Adrenal gland (tissue), 12 donors: ENCODE measurements around the gene UBE2K. TPM values are rescaled to one million over a fixed set of nuclear protein-coding genes. Genes with fewer than 3 reads are reported as not detected.
"Not testable (repeated sequence)": the region's sequence is repeated elsewhere in the genome, so short reads cannot be mapped to it uniquely, and the experiment has no call there.

ENCODE experiments used
- DNase-seq, 7 donors: peaks; one replicate each; pipeline ENCODE4 v3.0.0-alpha.2; 2019 to 2020
- H3K27ac ChIP-seq, 5 donors: fragments of 200-600 bp; sonication (generic) in 4 of 5; 1 replicate in 3 of 5; 2 replicates in 2 of 5; pipeline versions ENCODE4 v1.5.1 to v1.8.0; 2016 to 2020; ENCODE audit warnings: mild to moderate bottlenecking in 1 of 5
- H3K27me3 ChIP-seq: fragments of 200-600 bp; 2 replicates; pipeline ENCODE4 v1.8.0; 2021
- H3K36me3 ChIP-seq, 2 donors: fragments of 200-600 bp; replicated peaks in 1 of 2; 1 replicate in 1 of 2; 2 replicates in 1 of 2; pipeline versions ENCODE4 v1.5.1 to v1.8.0; 2018 to 2022
- H3K4me1 ChIP-seq, 2 donors: fragments of 200-600 bp; replicated peaks in 1 of 2; 1 replicate in 1 of 2; 2 replicates in 1 of 2; pipeline versions ENCODE4 v1.5.1 to v1.8.0; 2018 to 2021
- H3K4me3 ChIP-seq, 4 donors: fragments of 200-600 bp; sonication (generic) in 3 of 4; one replicate each; pipeline ENCODE4 v1.5.1; 2016 to 2018
- H3K9me3 ChIP-seq, 3 donors: fragments of 200-600 bp; sonication (generic) in 1 of 3; replicated peaks in 1 of 3; 1 replicate in 2 of 3; 2 replicates in 1 of 3; pipeline versions ENCODE4 v1.5.1 to v1.8.0; 2016 to 2021
- CTCF ChIP-seq, 6 experiments: fragments of 450-650 bp in 4 of 6; fragments of 200-600 bp in 2 of 6; sonication (generic) in 1 of 6; IDR thresholded peaks; 1 replicate in 5 of 6; 2 replicates in 1 of 6; pipeline versions ENCODE4 v1.5.1 to v1.8.0; 2016 to 2021; ENCODE audit warnings: antibody characterized with exemption in 6 of 6, mild to moderate bottlenecking in 2 of 6, moderate library complexity in 1 of 6
- POLR2A ChIP-seq, 2 donors: fragments of 450-650 bp; IDR thresholded peaks; one replicate each; pipeline ENCODE4 v1.6.1; 2017; ENCODE audit warnings: antibody characterized with exemption in 2 of 2, mild to moderate bottlenecking in 2 of 2, moderate library complexity in 1 of 2
- whole genome bisulfite sequencing, 4 donors: extraction: QIAGEN DNeasy Blood & Tissue Kit in 2 of 4; methylation state at CpG; one replicate each; pipeline versions ENCODE4 v1.1.5 to v1.1.7; 2013 to 2017; 5-methylcytosine and 5-hydroxymethylcytosine counted together
- intact Hi-C, 2 donors: fragments of 100-400 bp; cut with DNase I; formaldehyde crosslinking; loops; one replicate each; pipeline versions ENCODE4 v1.14.1 to v1.15.0; 2022 to 2023
- polyA plus RNA-seq, 3 donors: library from polyadenylated mRNA; stranded (reverse); fragments of 200-250 nt in 2 of 3; fragments of 350-450 nt in 1 of 3; fragmentation: Illumina TruSeq in 1 of 3; extraction: RNeasy Lipid Tissue Mini Kit (QIAGEN cat#74804) in 1 of 3; gene quantifications; one replicate each; pipeline ENCODE4 v1.2.3, GENCODE V29; 2013 to 2014
- total RNA-seq, 9 donors: library from RNA; depleted of rRNA in 4 of 9; stranded (reverse); fragments of >200 nt in 4 of 9; fragments of 120-200 nt in 1 of 9; fragmentation: NEBNext Ultra II Directional in 1 of 9; extraction: Animal tissue kit (Norgen Biotek cat#: 25700) in 1 of 9; gene quantifications; one replicate each; pipeline versions ENCODE4 v1.1.0 to v1.2.4, GENCODE V29; 2013 to 2023
- donor health status: healthy with polysubstance abuse.
- donor health status: Bipolar disorder and iron deficiency.
- donor health status: DM: yes; HTN: yes; CAD: no.
- donor health status: DM: no; HTN: no; CAD: no.
- donor health status: DM: no; HTN: no; CAD: no.
- donor health status: DM: yes; HTN: yes; CAD: no.

Gene UBE2K
- total and polyA plus RNA-seq, 12 donors: 17.9 to 146 (median 38.9) TPM

DNA sequence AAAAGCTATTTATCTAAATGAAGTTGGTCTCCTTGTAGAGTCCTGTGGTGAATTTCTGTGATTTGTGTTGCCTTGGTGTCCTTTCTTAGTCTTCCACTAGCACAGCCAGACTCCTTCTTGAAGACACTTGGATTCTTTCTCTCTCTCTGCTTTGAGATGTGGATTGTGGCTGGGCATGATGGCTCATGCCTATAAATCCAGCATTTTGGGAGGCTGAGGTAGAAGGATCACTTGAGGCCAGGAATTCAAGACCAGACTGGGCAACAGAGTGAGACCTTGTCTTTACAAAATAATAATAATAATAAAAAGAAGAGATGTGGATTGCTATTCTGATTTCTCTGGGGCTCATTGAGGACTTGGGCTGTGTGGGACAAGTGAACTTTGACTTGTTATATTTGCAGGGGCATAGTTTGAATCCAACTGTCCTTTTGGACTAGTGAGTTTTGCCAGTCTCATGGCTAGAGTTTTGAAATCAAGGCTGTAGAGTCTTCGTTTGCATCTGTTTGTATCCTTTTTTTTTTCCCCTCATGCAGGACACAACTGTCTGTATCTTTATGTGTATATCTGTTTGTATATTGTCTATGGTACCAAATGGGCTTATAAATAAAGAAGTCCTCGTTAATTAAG lies 48.2 kb upstream of the UBE2K start:
- 76 to 80% (median 78%) methylated on average over 2 of the region's 2 CpGs for WGBS, 4 donors

DNA sequence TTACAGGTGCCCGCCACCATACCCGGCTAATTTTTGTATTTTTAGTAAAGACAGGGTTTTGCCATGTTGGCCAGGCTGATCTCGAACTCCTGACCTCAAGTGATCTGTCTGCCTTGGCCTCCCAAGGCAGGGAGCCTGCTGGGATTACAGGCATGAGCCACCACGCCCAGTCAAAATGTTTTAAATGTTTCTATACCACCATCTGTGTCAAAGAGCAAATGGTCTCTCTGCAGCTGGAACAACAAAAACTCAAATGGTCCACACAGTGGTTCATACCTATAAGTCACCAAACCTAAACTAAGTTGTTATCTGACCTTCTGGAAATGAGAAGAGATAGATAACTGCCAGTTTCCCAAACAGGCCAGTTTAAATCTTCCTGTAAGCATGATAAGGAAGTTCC lies 46.4 kb upstream of the UBE2K start:
- 86 to 93% (median 91%) methylated on average over 4 of the region's 4 CpGs for WGBS, 4 donors
- H3K9me3 ChIP-seq, DNase-seq, intact Hi-C loops, H3K27me3 ChIP-seq, H3K4me3 ChIP-seq, H3K36me3 ChIP-seq: not testable (repeated sequence)
- Histone ChIP-seq H3K4me1 (peaks cover 9 to 18% of the 10 kb centered on the region in 2 donors), H3K27ac (peak overlapping the region in 1 of 5 donors; percentile 8)

More for the DNA sequence above, 48.2 kb upstream of the UBE2K start:
- Histone ChIP-seq H3K36me3 (no peaks in the 10 kb centered on the region), H3K27ac (no peak overlapping the region), H3K4me3 (no peak overlapping the region), H3K9me3 (no peaks in the 10 kb centered on the region), H3K27me3 (no peaks in the 10 kb centered on the region), H3K4me1 (peaks cover 0 to 5% of the 10 kb centered on the region in 2 donors)
- intact Hi-C loops: no loop called here
- no peak for DNase-seq
- no peak for TF ChIP-seq CTCF (IDR thresholded peaks at IDR 0.05)
- TF ChIP-seq POLR2A (IDR thresholded peaks at IDR 0.05): no peak

DNA sequence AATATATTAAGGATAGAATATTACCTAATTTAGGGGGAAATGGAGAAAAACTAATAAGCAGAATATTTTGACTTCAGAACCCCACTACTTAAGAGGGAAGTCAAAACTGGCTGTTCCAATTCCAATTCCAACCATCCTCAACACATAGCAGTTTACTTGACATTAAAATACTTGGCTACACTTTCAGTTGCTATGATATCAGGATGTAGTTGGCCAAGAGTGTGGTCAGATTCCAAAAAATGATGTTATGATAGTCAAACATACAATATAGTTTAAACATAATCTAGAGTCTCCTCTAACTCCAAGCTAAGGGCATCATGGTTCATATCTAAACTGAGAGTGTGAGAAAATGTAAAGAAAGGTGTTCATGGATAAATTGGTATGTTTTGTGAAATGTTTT lies 42.7 kb upstream of the UBE2K start:
- Histone ChIP-seq H3K27me3 (no peaks in the 10 kb centered on the region), H3K4me3 (no peak overlapping the region), H3K27ac (peak overlapping the region; percentile 61 to 82 (median 68)), H3K9me3 (no peaks in the 10 kb centered on the region), H3K4me1 (peaks cover 9 to 20% of the 10 kb centered on the region in 2 donors), H3K36me3 (no peaks in the 10 kb centered on the region)
- no peak for DNase-seq
- TF ChIP-seq CTCF (IDR thresholded peaks at IDR 0.05) (no peak), POLR2A (IDR thresholded peaks at IDR 0.05) (no peak)
- intact Hi-C loops: no loop called here

GRCh38 chr4:39655876-39656275 lies 42.1 kb upstream of the UBE2K start:
- peak overlapping the region; percentile 39 to 82 (median 68) for H3K27ac ChIP-seq

GRCh38 chr4:39656638-39657037 lies 41.3 kb upstream of the UBE2K start:
- H3K4me3 ChIP-seq, H3K9me3 ChIP-seq, DNase-seq, H3K36me3 ChIP-seq, intact Hi-C loops, H3K27me3 ChIP-seq: not testable (repeated sequence)
- WGBS, 4 donors: 93 to 96% (median 95%) methylated on average over 4 to 5 of the region's 5 CpGs
- Histone ChIP-seq H3K4me1 (peaks cover 9 to 19% of the 10 kb centered on the region in 2 donors), H3K27ac (peak overlapping the region; percentile 39 to 82 (median 68))

More at GRCh38 chr4:39655876-39656275, 42.1 kb upstream of the UBE2K start:
- H3K4me1 ChIP-seq: peaks cover 9 to 21% of the 10 kb centered on the region in 2 donors
- peak; percentile 46 to 83 (median 70) for DNase-seq
- 32 to 34% (median 33%) methylated on average over 3 of the region's 3 CpGs for WGBS, 4 donors
- no peak for TF ChIP-seq CTCF (IDR thresholded peaks at IDR 0.05)
- no peak for TF ChIP-seq POLR2A (IDR thresholded peaks at IDR 0.05)
- no peaks in the 10 kb centered on the region for H3K36me3 ChIP-seq
- intact Hi-C loops: no loop called here
- H3K4me3 ChIP-seq: no peak overlapping the region
- H3K9me3 ChIP-seq: no peaks in the 10 kb centered on the region
- H3K27me3 ChIP-seq: no peaks in the 10 kb centered on the region
